Occipital lobe (tissue), 2 donors: ENCODE measurements around the gene SOS1. TPM values are rescaled to one million over a fixed set of nuclear protein-coding genes. Genes with fewer than 3 reads are reported as not detected.
"Not testable (repeated sequence)": the region's sequence is repeated elsewhere in the genome, so short reads cannot be mapped to it uniquely, and the experiment has no call there.

Experiments used
- DNase-seq: peaks from one replicate; lab custom pipeline; 2025; lab: John Stamatoyannopoulos, UW
- total RNA-seq: library from RNA; depleted of rRNA; stranded (reverse); fragments of >200 nt; gene quantifications from one replicate; pipeline ENCODE4 v1.2.3, GENCODE V29; 2014

The SOS1 gene
- total RNA-seq, 1 donor from 2014 or later, result 32.1 TPM

DNA sequence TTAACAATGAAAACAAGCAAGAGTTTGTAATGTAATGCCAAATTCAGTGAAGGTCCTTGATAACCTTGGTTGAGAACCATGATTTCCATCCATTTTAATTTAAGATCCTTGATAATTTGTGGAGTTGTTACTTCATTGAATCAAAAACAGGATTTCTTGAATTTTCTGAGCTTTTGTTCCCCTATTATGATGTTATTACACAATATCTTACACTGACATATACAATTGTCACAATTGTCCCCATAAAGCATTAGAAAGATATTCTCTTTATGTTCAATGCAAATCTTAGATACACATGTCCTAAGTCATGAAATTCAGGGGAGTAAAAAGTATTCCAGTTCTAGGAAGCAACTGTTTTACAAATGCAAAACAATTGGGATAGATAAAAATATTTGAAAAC, 147.6 kb downstream of the SOS1 start:
- DNase-seq, result no peak

DNA sequence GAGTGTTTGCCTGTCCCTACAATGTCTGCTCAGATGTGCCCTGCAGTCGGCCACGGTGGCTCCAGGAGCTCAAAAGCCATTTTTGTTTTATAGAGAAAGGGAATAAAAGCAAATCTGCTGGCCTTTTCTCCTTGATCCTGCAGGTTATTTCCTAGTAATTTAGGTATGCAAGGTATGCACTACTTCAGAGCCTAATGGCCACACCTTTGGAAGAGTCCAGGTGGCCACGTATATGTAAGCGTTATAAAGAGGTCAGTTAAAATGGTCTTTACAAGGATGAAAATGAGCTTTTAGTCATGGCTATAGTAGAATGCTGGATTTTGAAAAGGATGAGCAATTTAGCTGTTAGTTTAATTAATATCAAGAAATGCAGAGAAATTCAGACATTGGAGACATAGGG, 149.5 kb downstream of the SOS1 start:
- DNase-seq, result no peak

DNA sequence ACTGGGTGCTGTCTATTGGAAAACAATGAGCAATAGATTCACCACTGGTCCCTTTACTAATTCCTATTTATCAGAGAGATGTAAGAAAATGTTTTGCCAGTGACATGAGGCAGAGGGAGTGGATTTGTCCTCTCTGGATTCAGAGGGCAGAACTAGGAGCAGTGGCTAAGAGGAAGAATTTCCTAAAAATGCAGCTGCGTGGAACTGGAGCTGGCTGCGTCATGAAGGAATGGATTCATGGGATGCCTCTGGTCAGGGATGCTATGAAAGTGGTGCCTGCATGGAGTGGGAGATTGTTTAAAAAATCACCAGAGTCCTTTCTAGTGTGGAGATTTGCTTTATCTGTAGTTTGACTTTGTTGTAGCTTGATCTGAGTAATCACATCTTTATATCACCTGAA, 152.8 kb downstream of the SOS1 start:
- DNase-seq, result no peak

DNA sequence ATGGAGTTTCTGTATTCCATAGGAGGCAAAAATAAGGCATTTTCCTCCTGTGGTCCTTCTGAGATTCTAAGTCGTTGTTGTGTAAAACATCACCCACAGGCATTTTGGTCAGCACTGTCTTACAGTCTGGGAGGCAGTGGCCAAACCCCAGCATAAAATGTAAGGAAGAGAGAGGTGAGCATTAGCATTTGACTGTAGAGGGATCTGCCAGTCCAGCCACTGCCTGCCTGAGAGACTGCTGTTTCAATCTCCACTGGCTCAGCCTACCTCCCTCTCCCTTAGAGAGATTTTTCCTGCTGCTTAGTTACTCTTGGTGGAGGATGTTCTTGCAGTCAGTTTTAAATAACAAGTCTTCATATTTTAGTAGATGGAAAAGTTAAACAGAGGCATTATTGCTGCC, 154.2 kb downstream of the SOS1 start:
- DNase-seq, result no peak

DNA sequence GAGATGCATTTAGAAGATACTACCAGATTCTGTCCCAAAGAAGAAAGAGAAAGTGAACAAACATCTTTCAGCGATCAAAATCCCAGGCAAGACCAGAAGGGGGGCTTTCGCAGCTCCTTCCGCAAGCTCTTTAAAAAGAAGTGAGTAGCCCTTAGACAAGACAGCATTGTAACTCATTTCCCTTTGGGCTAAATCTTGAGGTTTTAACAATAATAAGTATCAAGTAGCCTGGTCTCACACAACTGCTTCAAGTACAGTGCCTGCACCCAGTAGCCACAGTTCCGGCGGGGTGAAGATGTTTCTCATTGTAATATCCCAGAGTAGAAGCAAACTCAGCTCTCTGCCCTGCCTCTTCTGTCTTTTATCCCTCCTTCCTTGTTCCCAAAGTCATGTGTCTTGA, 154.8 kb downstream of the SOS1 start:
- DNase-seq, result no peak

DNA sequence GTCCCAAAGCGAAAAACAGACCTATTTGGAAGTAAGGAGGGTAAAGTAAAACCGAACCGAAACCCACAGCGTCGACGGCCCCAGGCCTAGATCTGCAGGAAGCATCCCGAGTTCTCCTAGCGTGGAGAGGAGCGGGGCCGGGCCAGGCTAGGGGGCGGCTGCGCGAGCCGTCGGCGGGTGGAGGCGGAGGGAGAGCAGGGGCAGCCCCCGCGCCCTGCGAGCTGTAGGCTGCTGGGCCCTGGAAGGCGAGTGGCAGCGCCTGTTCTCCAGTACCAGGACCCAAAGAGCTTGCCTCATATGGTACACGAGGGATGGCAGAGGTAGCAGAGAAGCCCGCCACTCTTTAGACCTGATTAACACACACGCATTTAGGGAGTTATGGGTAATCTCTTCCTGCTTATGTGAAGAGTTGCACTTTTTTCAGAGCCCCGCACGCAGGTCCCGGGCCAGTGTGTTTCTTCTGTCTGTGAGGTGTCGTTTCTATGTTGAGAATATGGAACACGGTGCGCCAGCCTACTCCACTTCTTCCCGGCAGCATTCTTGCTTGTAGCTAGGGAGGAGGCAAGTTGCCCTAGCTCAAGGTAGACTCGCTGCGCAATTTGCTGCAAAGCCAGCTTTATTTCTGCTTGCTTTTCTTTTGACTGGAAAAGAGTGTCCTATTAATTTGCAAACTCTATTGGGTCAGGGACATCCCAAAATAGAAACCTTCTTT, 160.1 kb downstream of the SOS1 start:
- no peak for DNase-seq

DNA sequence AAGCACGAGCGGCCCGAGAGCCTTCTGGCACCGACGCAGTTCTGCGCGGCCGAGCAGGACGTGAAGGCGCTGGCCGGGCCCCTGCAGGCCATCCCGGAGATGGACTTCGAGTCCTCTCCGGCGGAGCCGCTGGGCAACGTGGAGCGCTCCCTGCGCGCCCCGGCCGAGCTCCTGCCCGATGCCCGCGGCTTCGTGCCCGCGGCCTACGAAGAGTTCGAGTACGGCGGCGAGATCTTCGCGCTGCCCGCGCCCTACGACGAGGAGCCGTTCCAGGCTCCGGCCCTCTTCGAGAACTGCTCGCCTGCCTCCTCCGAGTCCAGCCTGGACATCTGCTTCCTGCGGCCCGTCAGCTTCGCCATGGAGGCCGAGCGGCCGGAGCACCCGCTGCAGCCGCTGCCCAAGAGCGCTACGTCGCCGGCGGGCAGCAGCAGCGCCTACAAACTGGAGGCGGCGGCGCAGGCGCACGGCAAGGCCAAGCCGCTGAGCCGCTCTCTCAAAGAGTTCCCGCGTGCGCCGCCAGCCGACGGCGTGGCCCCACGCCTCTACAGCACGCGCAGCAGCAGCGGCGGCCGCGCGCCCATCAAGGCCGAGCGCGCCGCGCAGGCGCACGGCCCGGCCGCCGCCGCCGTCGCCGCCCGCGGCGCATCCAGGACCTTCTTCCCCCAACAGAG, 160.8 kb downstream of the SOS1 start:
- DNase-seq, result peak; percentile 20

DNA sequence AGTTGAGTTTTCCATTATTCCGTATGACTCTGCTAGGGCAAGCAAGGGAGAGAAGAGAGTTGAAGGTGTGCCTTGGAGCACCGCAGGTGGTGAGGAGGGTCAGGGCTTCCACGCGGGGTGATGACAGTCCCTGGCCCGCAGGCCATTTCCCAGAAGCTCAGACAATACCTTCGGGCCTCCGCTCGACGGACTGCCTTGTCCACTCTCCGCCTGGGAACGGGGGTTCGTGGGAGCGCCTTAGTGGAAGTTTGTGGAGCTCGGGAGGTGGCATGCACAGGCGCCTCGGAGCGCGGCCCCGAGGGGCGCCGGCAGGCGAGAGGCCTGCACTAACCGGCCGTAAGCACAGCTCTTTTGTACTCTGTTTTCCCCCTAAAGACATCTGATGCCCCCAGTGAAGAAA, 161.4 kb downstream of the SOS1 start:
- DNase-seq, result no peak

DNA sequence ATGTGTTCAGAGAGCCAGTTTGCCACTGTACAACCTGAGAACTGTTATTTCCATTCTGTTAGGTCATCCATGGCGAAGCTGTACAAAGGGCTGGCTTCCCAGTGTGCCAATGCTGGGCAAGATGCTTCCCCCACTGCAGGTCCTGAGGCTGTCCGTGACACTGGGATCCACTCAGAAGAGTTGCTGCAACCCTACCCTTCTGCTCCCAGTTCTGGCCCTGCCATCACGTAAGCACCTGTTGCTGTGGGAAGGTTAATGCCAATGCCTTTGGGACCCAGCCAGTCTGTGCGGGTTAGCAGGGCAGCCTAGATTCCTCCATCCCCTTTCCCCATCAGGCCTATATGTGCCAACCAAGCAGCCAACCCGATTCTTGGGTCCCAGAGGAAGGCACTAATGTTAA, 162.9 kb downstream of the SOS1 start:
- DNase-seq, result no peak

DNA sequence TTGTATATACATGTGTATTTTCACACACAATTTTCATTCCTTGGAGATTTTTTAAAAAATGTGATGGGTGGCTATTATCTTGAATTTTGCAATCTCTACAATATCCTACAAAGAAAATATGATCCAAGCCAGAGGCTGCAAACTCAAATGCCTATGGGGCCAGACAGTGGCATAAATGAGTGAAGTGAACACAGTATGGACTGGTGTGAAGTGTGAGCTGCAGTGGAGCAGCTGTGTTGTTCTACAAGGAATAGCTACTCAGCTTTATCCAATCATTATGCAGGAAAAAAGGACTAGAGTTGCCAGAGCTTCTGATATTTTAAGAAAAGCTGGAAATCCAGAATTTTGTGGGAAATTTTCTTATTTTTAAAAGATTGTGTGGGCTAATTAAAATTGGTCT, 169.1 kb downstream of the SOS1 start:
- DNase-seq, result no peak

DNA sequence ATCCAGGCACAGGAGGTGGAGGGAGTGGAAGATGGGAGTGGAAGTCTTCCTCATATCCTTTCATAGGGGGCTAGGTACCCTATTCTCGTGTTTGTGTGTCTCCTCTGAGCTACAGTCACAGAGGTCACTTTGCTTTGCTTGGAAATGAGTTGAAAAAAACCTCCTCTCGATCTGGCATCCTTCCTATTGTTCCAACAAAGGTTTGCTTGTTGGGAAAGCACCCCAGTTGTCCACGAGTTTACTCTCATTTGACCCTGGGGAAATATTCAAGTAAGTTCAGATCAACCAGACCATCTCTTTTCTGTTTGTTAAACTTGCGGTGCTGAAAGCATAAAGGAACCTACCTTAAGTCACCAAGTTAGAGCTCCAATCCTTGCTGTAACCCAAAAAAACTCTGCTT, 171.9 kb downstream of the SOS1 start:
- no peak for DNase-seq

DNA sequence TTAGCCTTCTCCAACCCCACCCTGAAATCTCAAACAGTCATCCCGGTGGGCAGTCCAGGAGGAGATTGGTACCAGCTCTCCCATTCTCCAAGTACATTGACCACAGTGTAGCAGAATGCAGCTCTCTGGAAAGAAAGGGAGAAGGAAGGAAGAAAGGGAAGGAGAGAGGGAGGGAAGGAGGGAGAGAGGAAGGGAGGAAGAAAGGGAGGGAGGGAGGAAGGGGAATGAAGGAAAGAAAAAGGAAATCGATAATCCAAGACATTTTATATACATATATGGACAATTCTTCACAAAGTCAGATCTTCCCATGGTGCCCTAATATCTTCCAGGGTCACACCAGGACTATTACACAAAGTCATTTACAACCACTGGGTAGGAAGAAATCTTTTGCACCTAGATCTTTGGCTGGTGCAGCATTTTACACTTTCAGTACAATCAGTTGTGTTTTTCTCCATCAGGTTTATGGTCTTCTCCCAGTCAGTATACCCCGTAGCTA, 172.4 kb downstream of the SOS1 start:
- no peak for DNase-seq

DNA sequence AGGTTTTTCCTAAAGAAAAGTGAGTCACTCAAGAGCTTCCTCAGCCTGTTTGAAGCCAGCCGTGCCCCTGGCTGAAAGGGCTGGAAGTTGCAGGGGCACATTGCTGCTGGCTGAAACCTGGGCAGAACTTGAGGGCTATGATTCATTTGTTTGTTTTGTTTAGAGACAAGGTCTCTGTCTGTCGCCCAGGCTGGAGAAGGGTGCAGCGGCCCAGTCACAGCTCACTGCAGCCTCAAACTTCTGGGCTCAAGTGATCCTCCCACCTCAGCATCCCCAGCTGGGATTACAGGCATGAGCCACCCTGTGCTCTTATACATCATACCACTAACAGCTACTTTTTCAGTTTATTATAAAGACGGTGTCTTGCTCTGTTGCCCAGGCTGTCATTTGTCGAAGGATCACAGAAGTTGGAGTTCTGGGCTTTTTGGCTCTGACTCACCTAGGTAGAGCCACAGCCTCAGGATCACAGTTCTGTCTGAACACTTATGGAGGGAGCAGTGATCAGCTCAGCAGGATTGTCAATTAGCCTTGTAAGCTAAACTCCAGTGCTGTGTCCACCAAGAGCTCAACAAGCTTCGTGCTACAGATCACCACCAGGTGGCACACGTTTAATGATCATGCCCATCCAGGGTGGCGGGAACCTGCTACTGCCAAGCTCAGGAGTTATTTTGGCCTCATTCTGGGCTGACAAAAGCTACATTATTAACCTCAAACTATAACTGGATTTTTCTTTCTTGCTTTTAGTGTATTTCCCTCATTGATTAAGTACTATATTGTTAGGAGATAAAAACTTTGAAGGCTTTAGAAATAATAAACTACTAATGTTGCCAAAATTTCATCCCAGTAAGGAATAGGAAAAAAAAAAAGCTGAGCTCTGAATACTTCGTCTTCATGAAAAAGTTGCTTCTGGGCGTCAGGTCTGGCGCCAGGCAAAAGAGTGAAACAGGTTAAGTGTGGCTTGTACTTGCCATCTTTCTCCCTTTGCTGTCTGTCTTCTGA, 173.3 kb downstream of the SOS1 start:
- peak; percentile 28 for DNase-seq

DNA sequence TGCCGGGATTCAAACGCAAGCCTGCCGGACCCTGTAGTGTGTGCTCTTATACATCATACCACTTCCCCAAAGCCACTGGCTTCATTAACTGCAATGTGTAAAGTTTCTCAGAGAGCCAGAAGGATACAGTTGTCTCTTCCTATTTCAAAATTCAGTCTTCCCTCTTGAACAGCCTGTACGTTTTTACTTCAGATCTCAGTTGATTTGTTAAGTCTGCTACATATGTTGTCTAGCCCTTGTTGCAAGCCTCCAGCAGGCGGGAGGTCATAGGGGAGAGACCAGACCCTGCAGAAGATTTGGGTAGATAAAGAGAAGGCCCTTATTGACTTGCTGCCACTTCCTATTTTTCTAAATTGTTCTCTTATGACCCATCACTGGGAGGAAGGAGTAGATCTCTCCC, 174.9 kb downstream of the SOS1 start:
- no peak for DNase-seq

DNA sequence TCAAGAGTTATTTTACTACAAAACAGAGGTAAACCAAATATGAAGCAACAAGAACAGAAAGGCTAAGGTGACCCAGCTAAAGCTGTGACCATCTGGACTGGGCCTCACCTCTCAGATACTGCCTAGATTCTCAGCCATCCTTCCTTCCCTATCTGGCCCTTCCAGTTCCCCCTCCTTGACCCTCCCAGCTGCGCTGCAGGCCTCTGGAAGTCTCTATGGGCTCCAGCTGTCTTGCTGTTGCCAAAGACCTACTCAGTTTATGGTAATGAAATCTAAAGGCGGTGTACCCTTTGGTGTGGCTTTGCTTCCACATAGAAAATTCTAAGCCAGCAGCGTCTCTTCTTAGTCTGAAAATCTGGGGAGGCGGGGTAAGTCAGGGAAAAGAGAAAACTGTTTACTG, 175.5 kb downstream of the SOS1 start:
- no peak for DNase-seq

DNA sequence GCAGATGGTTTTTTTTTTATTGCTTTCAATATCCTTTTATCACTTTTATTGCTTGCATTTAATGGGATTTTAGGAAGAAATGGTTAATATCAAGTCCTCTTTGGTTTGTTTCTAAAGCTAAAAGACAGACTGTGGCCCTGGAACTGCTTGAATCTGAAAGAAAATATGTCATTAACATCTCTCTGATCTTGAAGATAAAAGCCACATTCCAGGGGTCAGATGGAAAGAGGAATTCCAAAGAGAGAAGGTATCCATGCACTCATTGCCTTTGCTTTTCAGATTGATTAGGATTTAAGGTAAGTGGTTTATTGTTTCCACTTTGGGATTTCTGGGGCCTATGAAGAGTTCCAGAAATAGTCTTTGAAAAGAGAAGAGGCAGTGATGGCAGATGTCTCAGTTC, 177.1 kb downstream of the SOS1 start:
- DNase-seq, result no peak

DNA sequence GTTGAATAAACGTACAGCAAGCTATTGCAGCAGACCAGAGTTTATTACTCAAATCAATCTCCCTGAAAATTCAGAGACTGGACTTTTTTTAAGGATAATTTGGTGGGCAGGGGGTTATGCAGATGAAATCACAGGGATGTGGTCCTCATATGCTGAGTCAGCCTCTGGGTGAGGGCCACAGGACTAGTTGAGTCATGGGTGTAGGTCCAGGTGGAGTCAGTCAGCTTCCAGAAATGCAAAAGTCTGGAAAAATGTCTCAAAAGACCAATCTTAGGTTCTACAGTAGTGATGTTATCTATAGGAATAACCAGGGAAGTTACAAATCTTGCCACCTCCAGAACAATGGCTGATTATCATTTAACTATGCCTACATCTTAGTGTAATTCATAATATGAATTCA, 180.1 kb downstream of the SOS1 start:
- no peak for DNase-seq

DNA sequence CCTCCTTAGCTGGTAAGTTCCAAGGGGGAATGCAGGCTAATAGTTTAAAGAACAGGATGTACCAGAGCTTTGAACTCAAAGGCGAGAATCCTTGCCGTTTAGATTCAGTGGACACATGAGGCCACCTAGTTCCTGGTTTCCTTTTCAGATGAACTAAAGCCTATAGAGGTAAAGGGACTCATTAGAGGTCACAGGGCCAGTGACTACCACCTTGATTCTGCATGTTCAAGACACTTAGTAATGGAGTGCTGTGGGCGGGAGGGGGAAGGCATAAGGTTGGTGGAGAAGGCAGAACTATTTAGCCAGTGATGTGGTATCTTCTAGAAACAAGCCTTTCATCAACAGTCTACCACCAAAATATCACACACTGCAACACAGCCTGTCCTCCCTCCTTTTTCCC, 183.3 kb downstream of the SOS1 start:
- DNase-seq, result no peak

DNA sequence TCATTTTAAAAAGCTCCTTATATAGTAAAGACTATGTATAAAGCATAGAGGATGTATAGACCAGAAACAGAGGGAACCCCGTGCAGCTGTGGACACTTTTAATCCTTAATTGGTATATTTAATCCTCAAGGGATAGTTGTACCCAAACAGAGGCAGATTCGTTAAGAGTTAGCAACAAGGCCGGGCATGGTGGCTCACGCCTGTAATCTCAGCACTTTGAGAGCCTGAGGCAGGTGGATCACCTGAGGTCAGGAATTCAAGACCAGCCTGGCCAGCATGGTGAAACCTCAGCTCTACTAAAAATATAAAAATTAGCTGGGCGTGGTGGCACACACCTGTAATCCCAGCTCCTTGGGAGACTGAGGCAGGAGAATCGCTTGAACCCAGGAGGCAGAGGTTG, 184.3 kb downstream of the SOS1 start:
- not testable (repeated sequence) for DNase-seq

DNA sequence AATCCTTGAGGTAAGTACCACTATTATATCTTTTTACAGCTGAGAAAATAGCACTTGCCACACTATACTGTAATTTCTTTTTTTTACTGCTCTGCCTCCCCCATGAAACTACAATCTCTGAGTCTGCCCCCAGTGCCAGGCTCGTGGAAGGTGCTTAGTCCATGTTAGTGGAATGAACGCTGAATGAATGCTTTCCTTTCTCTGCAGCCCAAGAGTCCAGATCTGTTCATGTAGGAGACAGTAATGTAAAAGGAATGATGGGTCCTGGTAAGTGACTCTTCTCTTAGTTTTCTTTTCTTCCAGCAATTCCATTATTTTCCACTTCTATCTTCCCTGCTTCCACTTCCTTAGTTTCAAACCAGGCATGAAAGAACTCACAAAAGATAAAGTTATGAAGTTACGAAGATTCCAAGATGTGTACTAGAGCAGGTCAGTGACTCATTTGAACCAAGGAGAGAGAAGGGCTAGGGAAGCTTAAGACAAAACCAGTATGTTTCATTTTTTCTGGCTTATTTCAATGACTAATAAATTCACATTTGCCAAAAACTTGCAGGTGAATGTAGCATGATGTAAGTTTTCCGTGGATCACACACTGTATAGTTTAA, 185.2 kb downstream of the SOS1 start:
- no peak for DNase-seq

DNA sequence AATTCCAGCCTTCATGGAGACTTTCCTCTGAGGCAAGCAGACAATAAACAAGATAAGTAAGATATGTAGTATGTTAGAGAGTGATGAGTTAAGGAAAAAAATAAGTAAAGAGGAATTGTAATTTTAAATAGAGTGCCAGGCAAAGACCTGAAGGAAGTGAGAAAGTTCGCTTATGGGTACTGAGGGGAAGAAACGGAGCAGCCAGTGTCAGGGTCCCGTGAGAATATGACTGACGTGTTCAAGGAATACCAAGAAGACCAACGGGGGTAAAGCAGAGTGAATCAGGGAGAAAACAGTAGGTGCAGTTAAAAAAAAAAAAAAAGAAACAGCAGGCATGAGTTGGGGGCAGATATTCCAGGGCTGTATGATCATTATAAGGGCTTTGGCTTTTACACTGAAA, 186.1 kb downstream of the SOS1 start:
- DNase-seq, result no peak

DNA sequence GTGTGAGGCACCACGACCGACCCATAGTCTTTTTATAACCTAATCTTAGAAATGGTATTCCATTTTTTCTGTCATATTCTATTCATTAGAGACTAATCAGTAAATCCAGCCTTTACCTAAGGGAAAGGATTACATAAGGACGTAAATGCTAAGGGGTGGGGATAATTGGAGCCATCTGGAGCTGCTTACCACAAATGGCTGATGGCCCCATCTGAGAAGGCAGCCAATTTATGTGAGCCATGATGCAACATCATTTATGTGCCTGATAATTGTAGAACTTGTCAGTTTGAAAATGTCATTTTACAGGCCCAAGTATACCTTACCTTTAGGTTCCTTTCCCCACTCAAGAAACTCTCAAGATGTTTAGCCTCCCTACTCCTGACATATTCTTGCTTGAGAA, 187.2 kb downstream of the SOS1 start:
- no peak for DNase-seq
